K562 (cell line): ENCODE measurements around the gene CST6. TPM values are rescaled to one million over a fixed set of nuclear protein-coding genes. Genes with fewer than 3 reads are reported as not detected.

Experiments
- ATAC-seq: fragments of 200-7000 bp; cut with Tn5 transposase; 3 replicates; pipeline ENCODE4 v1.9.1; 2020; ENCODE audit warnings: moderate library complexity
- BruUV-seq: library from RNA; stranded (reverse); fragments of 400-500 nt; replicated peaks from 2 replicates; lab custom pipeline; 2021; lab: Mats Ljungman, UMichigan
- CTCF ChIA-PET: fragments of 300-600 bp; formaldehyde crosslinking; extraction: SDS; loops from one replicate; lab custom pipeline; 2021; ENCODE audit warnings: low intra/inter-chr PET ratio; lab: Yijun Ruan, JAX
- POLR2A ChIA-PET: fragments of 300-600, 350-650 bp; sonication (Branson Sonifier 250); formaldehyde crosslinking; extraction: SDS; loops from one replicate; lab custom pipeline; 2021; ENCODE audit warnings: antibody characterized with exemption, inconsistent platforms; lab: Yijun Ruan, JAX
- DNase-seq, 4 experiments: peaks; one replicate each; pipeline versions ENCODE4 v3.0.0 to v3.0.0-alpha.2; 2011 to 2018; ENCODE audit warnings: low spot score in 3 of 4, mixed read lengths in 3 of 4; ENCODE audit errors: extremely low read depth in 1 of 4
- FAIRE-seq: peaks from 2 replicates; lab custom pipeline; 2011; peaks lifted over from hg19 to GRCh38; lab: Jason Lieb, UNC
- H2AFZ ChIP-seq: 2 replicates; pipeline ENCODE4 v1.6.0; 2011; ENCODE audit warnings: low read depth, low read length, control low read depth, inconsistent platforms
- H3K27ac ChIP-seq: fragments of 200-600 bp; 3 replicates; pipeline ENCODE4 v1.8.0; 2011; ENCODE audit warnings: low read depth, mild to moderate bottlenecking, control low read depth, inconsistent platforms, low read length, moderate library complexity, mixed read lengths; ENCODE audit errors: extremely low read depth
- H3K27me3 ChIP-seq, 2 experiments: fragments of 300-600 bp in 1 of 2; 2 replicates in 1 of 2; 3 replicates in 1 of 2; pipeline versions ENCODE4 v1.6.0 to v1.8.0; 2011; ENCODE audit warnings: inconsistent platforms in 2 of 2, low read length in 2 of 2, mild to moderate bottlenecking in 1 of 2, mixed read lengths in 1 of 2, moderate library complexity in 1 of 2; ENCODE audit not compliant: control insufficient read depth in 2 of 2, insufficient read depth in 2 of 2
- H3K36me3 ChIP-seq: fragments of 300-600 bp; 3 replicates; pipeline ENCODE4 v1.8.0; 2011; ENCODE audit warnings: mild to moderate bottlenecking, low read length, inconsistent platforms; ENCODE audit not compliant: control insufficient read depth, insufficient read depth
- H3K4me1 ChIP-seq, 2 experiments: fragments of 200-600 bp in 1 of 2; replicated peaks in 1 of 2; 2 replicates in 1 of 2; 3 replicates in 1 of 2; pipeline versions ENCODE4 v1.5.1 to v1.8.0; 2011; ENCODE audit warnings: inconsistent platforms in 2 of 2, low read length in 2 of 2, mild to moderate bottlenecking in 1 of 2, mixed read lengths in 1 of 2, moderate library complexity in 1 of 2; ENCODE audit not compliant: control insufficient read depth in 2 of 2, insufficient read depth in 2 of 2
- H3K4me2 ChIP-seq: 2 replicates; pipeline ENCODE4 v1.6.1; 2011; ENCODE audit warnings: low read length, control low read depth, inconsistent platforms, mixed read lengths; ENCODE audit not compliant: insufficient read depth
- H3K4me3 ChIP-seq: fragments of 200-600 bp; sonication (generic), shearing (Covaris generic); 2 replicates; pipeline ENCODE4 v1.5.1; 2016; ENCODE audit warnings: control low read depth, inconsistent platforms
- H3K79me2 ChIP-seq: fragments of 200-600 bp; 3 replicates; pipeline ENCODE4 v1.8.0; 2011; ENCODE audit warnings: low read length, inconsistent platforms; ENCODE audit not compliant: control insufficient read depth, insufficient read depth
- H3K9ac ChIP-seq, 2 experiments: 2 replicates each; pipeline versions ENCODE4 v1.6.0 to v1.6.1; 2011; ENCODE audit warnings: low read depth in 2 of 2, low read length in 2 of 2, control low read depth in 1 of 2, inconsistent platforms in 1 of 2, mild to moderate bottlenecking in 1 of 2, mixed read lengths in 1 of 2; ENCODE audit not compliant: insufficient read depth in 1 of 2
- H3K9me1 ChIP-seq: one replicate; pipeline ENCODE4 v1.6.0; 2011; ENCODE audit warnings: inconsistent platforms, mild to moderate bottlenecking, low read length, moderate library complexity; ENCODE audit not compliant: control insufficient read depth, insufficient read depth
- H3K9me3 ChIP-seq: replicated peaks from 2 replicates; pipeline ENCODE4 v1.5.1; 2011; ENCODE audit warnings: low read depth, low read length, inconsistent platforms; ENCODE audit not compliant: control insufficient read depth, insufficient read depth
- H4K20me1 ChIP-seq: replicated peaks from 2 replicates; pipeline ENCODE4 v1.6.1; 2011; ENCODE audit warnings: low read length, inconsistent platforms, mixed read lengths; ENCODE audit not compliant: control insufficient read depth, insufficient read depth
- POLR2A ChIP-seq: fragments of 450-650 bp; conservative IDR thresholded peaks from 2 replicates; pipeline ENCODE4 v1.6.1; 2016
- RBFOX2 ChIP-seq: fragments of 200-400 bp; formaldehyde crosslinking; IDR thresholded peaks from 2 replicates; pipeline ENCODE4 v1.6.1; 2017; ENCODE audit warnings: low read depth, mild to moderate bottlenecking, low read length, moderate library complexity
- ZC3H8 ChIP-seq: fragments of 450-650 bp; IDR thresholded peaks from 2 replicates; pipeline ENCODE4 v1.6.1; 2017
- ZNF124 ChIP-seq: sonication (generic); formaldehyde crosslinking; IDR thresholded peaks from 2 replicates; pipeline ENCODE4 v1.8.1; 2022; ENCODE audit warnings: missing genetic modification reagents
- WGBS: fragments of 100-300 bp; shearing (Covaris generic); methylation state at CpG from one replicate; pipeline ENCODE4 v1.1.6; 2016; ENCODE audit warnings: low coverage, mixed read lengths; ENCODE audit not compliant: insufficient coverage; ENCODE audit errors: missing lambda C conversion rate; 5-methylcytosine and 5-hydroxymethylcytosine counted together
- in situ Hi-C: fragments of 300-500 bp; cut with MboI; formaldehyde crosslinking; loops from 4 replicates; pipeline ENCODE4 v1.15.0; 2018; ENCODE audit warnings: inconsistent platforms, mixed read lengths
- intact Hi-C: fragments of 100-400 bp; cut with micrococcal nuclease; formaldehyde crosslinking; loops from 2 replicates; pipeline ENCODE4 v1.14.2; 2022
- polyA plus RNA-seq, 8 experiments: library from polyadenylated mRNA; depleted of rRNA in 4 of 8; stranded (reverse) in 5 of 8; unstranded in 3 of 8; fragments of >200 nt; fragmentation: Nextera tagmentation in 2 of 8; fragmentation: Illumina TruSeq in 1 of 8; extraction: Ambion mirVana in 2 of 8; extraction: Trizol in 1 of 8; gene quantifications; 2 replicates each; pipeline versions ENCODE4 v1.2.1 to v1.2.3, GENCODE V29; 2011 to 2014; ENCODE audit warnings: inconsistent platforms in 1 of 8, missing spikeins in 1 of 8
- total RNA-seq, 7 experiments: library from RNA; depleted of rRNA in 6 of 7; stranded (reverse); fragments of >200 nt in 6 of 7; fragmentation: Illumina TruSeq in 2 of 7; extraction: Trizol in 2 of 7; gene quantifications; 2 replicates each; pipeline versions ENCODE4 v1.2.1 to v1.2.3, GENCODE V29; 2011 to 2021; ENCODE audit warnings: low replicate concordance in 1 of 7
- TF ChIP-seq, protein P1 (sequence below): fragments of 250-450 bp; sonication (Bioruptor Pico); IDR thresholded peaks from 2 replicates; pipeline ENCODE4 v1.5.0; 2020; ENCODE audit warnings: mild to moderate bottlenecking, borderline replicate concordance

The CST6 gene
- total and polyA plus RNA-seq, 9 of the 15 experiments (the other 6 are each of a cell fraction or from before 2014, with no cell fraction given): not detected

DNA sequence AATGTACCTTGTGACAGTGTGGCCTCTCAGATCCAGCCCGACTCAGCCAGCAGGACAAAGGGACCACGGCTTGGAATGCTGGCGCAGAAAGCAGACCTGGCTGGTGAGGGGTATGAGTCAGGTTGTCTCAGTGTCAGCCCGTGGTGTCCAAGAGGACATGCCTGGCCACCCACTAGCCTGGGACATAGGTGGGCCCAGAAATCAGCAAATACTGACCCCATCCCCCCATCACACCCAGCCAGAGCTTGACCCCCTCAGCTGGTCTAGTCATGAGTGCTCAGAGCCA lies 5.0 kb upstream of the CST6 start:
- Histone ChIP-seq H4K20me1 (no peaks in the 10 kb centered on the region), H3K27me3 (no peaks in the 10 kb centered on the region), H3K4me1 (peaks cover 23 to 32% of the 10 kb centered on the region in 2 experiments; a peak in 4 of 5 replicates), H2AFZ (no peak overlapping the region), H3K9me3 (no peaks in the 10 kb centered on the region), H3K9ac (peak overlapping the region in 1 of 2 experiments; percentile 75; a peak in 2 of 4 replicates), H3K79me2 (peaks cover 19% of the 10 kb centered on the region), H3K4me2 (no peak overlapping the region), H3K27ac (no peak overlapping the region), H3K4me3 (no peak overlapping the region), H3K9me1 (no peaks in the 10 kb centered on the region), H3K36me3 (peaks cover 24% of the 10 kb centered on the region; the same call in 2 of the 3 replicates)
- ATAC-seq (no peak), DNase-seq (no peak), FAIRE-seq (no peak)
- peak; percentile 11; the same call in 1 of the 2 replicates for TF ChIP-seq RBFOX2
- 0 out of 2 replicates have a peak, but pooled peaks have one; percentile 27 for TF ChIP-seq POLR2A
- TF ChIP-seq ZNF124 (CRISPR knock-in tag): no peak
- in situ Hi-C loops (no loop called here), intact Hi-C loops (no loop called here)
- CTCF ChIA-PET: no interaction called here
- no TSS peak for BruUV-seq
- POLR2A ChIA-PET: interaction anchor here (0.6 to 3.3 kb wide), 8 partner anchors 8 to 149 kb away, joined by 3 to 13 read pairs (median 4); partner anchors contain the start of genes CATSPER1 and CFL1
- WGBS: 58% methylated on average over 4 of the region's 4 CpGs

DNA sequence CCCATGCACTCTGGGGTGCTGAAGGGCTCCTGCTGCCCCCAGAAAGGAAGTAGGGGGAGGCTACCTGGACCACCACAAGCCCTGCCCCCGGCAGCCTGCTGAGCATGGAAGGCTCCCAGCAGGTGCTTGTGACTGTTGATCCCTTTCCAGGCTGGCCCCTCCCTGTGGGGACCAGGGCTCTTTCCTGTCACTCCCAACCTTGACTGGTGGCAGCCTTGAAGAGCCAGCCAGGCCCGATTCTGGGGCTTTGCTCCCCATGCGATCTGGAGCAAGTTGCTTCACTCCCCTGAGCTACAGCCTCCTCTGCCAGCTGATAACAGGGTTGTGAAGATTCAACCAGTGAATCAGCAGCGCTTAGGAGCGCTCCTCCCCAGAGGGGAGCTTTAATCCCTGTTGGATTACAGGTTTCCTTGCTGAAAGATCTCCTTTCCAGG lies 4.6 kb upstream of the CST6 start:
- peaks cover 24% of the 10 kb centered on the region; the same call in 2 of the 3 replicates for H3K36me3 ChIP-seq
- peaks cover 17% of the 10 kb centered on the region for H3K79me2 ChIP-seq
- no peaks in the 10 kb centered on the region for H3K27me3 ChIP-seq
- H2AFZ ChIP-seq: no peak overlapping the region
- 16% methylated on average over 5 of the region's 5 CpGs for WGBS
- H3K4me2 ChIP-seq: no peak overlapping the region
- H4K20me1 ChIP-seq: no peaks in the 10 kb centered on the region
- peak overlapping the region in 1 of 2 experiments; percentile 75; a peak in 1 of 4 replicates for H3K9ac ChIP-seq
- in situ Hi-C loops (no loop called here), intact Hi-C loops (no loop called here)
- peaks cover 23 to 36% of the 10 kb centered on the region in 2 experiments; a peak in 4 of 5 replicates for H3K4me1 ChIP-seq
- POLR2A ChIA-PET: interaction anchor here (0.6 to 3.3 kb wide), 8 partner anchors 8 to 149 kb away, joined by 3 to 13 read pairs (median 4); partner anchors contain the start of genes CATSPER1 and CFL1
- peak in 2 of 4 experiments; percentile 53 to 64 for DNase-seq
- no peak overlapping the region for H3K4me3 ChIP-seq
- no peak overlapping the region for H3K27ac ChIP-seq
- peak; percentile 60 for FAIRE-seq
- CTCF ChIA-PET: no interaction called here
- peak; percentile 58 for ATAC-seq
- H3K9me3 ChIP-seq: no peaks in the 10 kb centered on the region
- no peaks in the 10 kb centered on the region for H3K9me1 ChIP-seq
- no TSS peak for BruUV-seq
- TF ChIP-seq, protein P1, sequence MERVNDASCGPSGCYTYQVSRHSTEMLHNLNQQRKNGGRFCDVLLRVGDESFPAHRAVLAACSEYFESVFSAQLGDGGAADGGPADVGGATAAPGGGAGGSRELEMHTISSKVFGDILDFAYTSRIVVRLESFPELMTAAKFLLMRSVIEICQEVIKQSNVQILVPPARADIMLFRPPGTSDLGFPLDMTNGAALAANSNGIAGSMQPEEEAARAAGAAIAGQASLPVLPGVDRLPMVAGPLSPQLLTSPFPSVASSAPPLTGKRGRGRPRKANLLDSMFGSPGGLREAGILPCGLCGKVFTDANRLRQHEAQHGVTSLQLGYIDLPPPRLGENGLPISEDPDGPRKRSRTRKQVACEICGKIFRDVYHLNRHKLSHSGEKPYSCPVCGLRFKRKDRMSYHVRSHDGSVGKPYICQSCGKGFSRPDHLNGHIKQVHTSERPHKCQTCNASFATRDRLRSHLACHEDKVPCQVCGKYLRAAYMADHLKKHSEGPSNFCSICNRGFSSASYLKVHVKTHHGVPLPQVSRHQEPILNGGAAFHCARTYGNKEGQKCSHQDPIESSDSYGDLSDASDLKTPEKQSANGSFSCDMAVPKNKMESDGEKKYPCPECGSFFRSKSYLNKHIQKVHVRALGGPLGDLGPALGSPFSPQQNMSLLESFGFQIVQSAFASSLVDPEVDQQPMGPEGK: no peak
- no peak for TF ChIP-seq ZC3H8
